Pancreas (tissue), 10 donors: ENCODE data around the gene SGCD. TPM values are rescaled to one million over a fixed set of nuclear protein-coding genes. Genes with fewer than 3 reads are reported as not detected.
"Not testable (repeated sequence)": the region's sequence is repeated elsewhere in the genome, so short reads cannot be mapped to it uniquely, and the experiment has no call there.

ENCODE experiments used
- ATAC-seq, 4 donors: fragments of 200-7000 bp; cut with Tn5 transposase; one replicate each; pipeline versions ENCODE4 v1.8.0 to v1.9.1; 2020; ENCODE audit warnings: mild to moderate bottlenecking in 4 of 4, moderate library complexity in 4 of 4
- DNase-seq, 6 donors: peaks; one replicate each; pipeline ENCODE4 v3.0.0-alpha.2; 2020
- FAIRE-seq: peaks from 2 replicates; lab custom pipeline; 2012; peaks lifted over from hg19 to GRCh38; lab: Jason Lieb, UNC
- H3K27ac ChIP-seq, 4 donors: fragments of 200-600 bp; sonication (generic); 1 replicate in 3 of 4; 2 replicates in 1 of 4; pipeline versions ENCODE4 v1.5.0 to v1.8.0; 2020
- H3K27me3 ChIP-seq, 4 donors: fragments of 200-600 bp; one replicate each; pipeline ENCODE4 v1.8.0; 2021
- H3K36me3 ChIP-seq, 3 donors: fragments of 200-600 bp; sonication (generic) in 1 of 3; one replicate each; pipeline versions ENCODE4 v1.5.0 to v1.8.0; 2020 to 2021
- H3K4me1 ChIP-seq, 3 donors: fragments of 200-600 bp; one replicate each; pipeline ENCODE4 v1.8.0; 2021
- H3K4me3 ChIP-seq, 4 donors: fragments of 200-600 bp; sonication (generic) in 2 of 4; one replicate each; pipeline versions ENCODE4 v1.5.0 to v1.8.0; 2020 to 2021
- H3K9me3 ChIP-seq, 4 donors: fragments of 200-600 bp; one replicate each; pipeline ENCODE4 v1.8.0; 2021
- CTCF ChIP-seq, 4 donors: fragments of 200-600 bp; sonication (generic) in 3 of 4; IDR thresholded peaks; one replicate each; pipeline versions ENCODE4 v1.5.0 to v1.8.0; 2021; ENCODE audit warnings: antibody characterized with exemption in 4 of 4
- WGBS, 2 donors: extraction: QIAGEN DNeasy Blood & Tissue Kit; methylation state at CpG; one replicate each; pipeline ENCODE4 v1.1.7; 2013; 5-methylcytosine and 5-hydroxymethylcytosine counted together
- intact Hi-C, 3 donors: fragments of 100-400 bp; cut with DNase I; formaldehyde crosslinking; loops; one replicate each; pipeline versions ENCODE4 v1.11.1 to v1.14.2; 2022
- polyA plus RNA-seq, 2 donors: library from polyadenylated mRNA; stranded (reverse); fragments of 200-250 nt; gene quantifications; one replicate each; pipeline ENCODE4 v1.2.3, GENCODE V29; 2013
- total RNA-seq, 6 donors: library from RNA; stranded (reverse); fragmentation: NEBNext Ultra II Directional in 4 of 6; extraction: Animal tissue kit (Norgen Biotek cat#: 25700) in 4 of 6; gene quantifications; one replicate each; pipeline versions ENCODE4 v1.2.1 to v1.2.4, GENCODE V29; 2021 to 2023
- donor health status: healthy with polysubstance abuse.
- donor health status: DM: no; HTN: no; CAD: no; lungs with moderate emphysema.
- donor health status: DM: no; HTN: no; CAD: no.
- donor health status: control.
- donor health status: control.
- donor health status: Bipolar disorder and iron deficiency.
- donor health status: DM: yes; HTN: yes; CAD: no.
- donor health status: DM: no; HTN: no; CAD: no.
- donor health status: DM: no; HTN: no; CAD: no.
- donor health status: DM: yes; HTN: yes; CAD: no.

SGCD gene
- total and polyA plus RNA-seq, 8 donors, result 0.11 to 1.9 (median 0.35) TPM

- no peaks in the 10 kb centered on the region for H3K27me3 ChIP-seq
- DNase-seq, result no peak
- H3K27ac ChIP-seq, result no peak overlapping the region
- peaks cover 0 to under 1% (median 0%) of the 10 kb centered on the region in 4 donors for H3K9me3 ChIP-seq
- H3K4me1 ChIP-seq, result no peaks in the 10 kb centered on the region
- ATAC-seq, result no peak
- TF ChIP-seq CTCF (IDR thresholded peaks at IDR 0.05), result no peak
- no peaks in the 10 kb centered on the region for H3K36me3 ChIP-seq
- FAIRE-seq, result no peak
- WGBS, 2 donors, result 70 to 85% methylated on average over 3 of the region's 3 CpGs
- H3K4me3 ChIP-seq, result no peak overlapping the region
- intact Hi-C loops, result no loop called here
These were observed 270.3 kb downstream of the SGCD start for GRCh38 chr5:156597276-156597675.

DNA sequence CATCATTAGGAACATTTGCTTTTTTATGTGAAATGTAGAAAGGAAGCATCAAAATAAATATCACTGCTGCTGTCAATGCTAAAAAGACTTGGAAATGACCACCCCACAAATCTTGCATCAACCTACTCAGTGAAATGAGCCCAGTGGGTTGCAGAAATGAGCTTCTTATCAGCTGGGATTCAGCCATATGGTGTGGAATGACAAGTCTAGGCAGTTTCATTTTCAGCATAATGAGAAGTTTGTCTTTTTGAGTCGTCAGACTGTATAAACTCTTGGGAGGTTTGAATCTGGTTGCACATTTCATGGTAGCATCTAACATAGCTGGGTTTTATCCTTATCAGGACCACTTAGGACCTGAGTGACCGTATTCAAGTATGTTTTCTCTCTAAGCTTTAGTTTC lies 272.0 kb downstream of the SGCD start:
- no peak for FAIRE-seq
- Histone ChIP-seq H3K4me3 (no peak overlapping the region), H3K4me1 (no peaks in the 10 kb centered on the region), H3K36me3 (no peaks in the 10 kb centered on the region), H3K27me3 (no peaks in the 10 kb centered on the region), H3K27ac (no peak overlapping the region), H3K9me3 (peaks cover 0 to 2% (median 0%) of the 10 kb centered on the region in 4 donors)
- no peak for DNase-seq
- ATAC-seq, result no peak
- intact Hi-C loops, result no loop called here
- WGBS, 2 donors, result 33 to 52% methylated on average over 2 of the region's 2 CpGs
- TF ChIP-seq CTCF (IDR thresholded peaks at IDR 0.05), result no peak

DNA sequence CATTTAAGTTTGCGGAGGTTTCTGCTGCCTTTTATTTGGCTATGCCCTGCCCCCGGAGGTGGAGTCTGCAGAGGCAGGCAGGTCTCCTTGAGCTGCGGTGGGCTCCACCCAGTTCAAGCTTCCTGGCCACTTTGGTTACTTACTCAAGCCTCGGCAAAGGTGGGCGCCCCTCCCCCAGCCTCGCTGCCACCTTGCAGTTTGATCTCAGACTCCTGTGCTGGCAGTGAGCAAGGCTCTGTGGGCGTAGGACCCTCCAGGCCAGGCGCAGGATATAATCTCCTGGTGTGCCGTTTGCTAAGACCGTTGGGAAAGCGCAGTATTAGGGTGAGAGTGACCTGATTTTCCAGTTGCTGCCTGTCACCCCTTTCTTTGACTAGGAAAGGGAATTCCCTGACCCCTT lies 283.6 kb downstream of the SGCD start:
- FAIRE-seq, result not testable (repeated sequence)
- 76 to 87% methylated on average over 11 of the region's 11 CpGs for WGBS, 2 donors

DNA sequence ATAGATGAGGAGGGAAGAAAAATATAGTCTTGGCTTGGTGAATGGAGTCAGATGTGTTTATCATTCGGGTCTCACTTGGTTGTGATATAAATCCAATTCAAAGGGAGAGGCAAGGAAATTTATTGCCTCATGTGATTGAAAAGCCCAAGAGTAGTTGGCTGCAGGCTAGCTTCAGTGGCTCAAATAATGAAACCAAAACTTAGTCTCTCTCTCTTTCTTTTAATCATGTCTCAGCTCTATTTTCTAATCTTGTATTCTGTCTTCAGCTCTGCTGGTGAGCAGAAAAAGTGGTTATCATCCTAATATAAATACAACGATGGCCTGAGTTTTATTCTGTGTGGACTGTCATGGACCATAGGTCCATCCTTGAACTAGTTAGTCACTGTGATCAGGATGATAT lies 288.9 kb downstream of the SGCD start:
- WGBS, 2 donors, result 59 to 76% methylated on average over 2 of the region's 2 CpGs
- intact Hi-C loops, result no loop called here
- H3K9me3 ChIP-seq, result no peaks in the 10 kb centered on the region
- no peak overlapping the region for H3K27ac ChIP-seq
- FAIRE-seq (no peak), ATAC-seq (no peak), DNase-seq (no peak)
- no peaks in the 10 kb centered on the region for H3K36me3 ChIP-seq
- H3K27me3 ChIP-seq, result no peaks in the 10 kb centered on the region
- no peak overlapping the region for H3K4me3 ChIP-seq
- no peaks in the 10 kb centered on the region for H3K4me1 ChIP-seq
- no peak for TF ChIP-seq CTCF (IDR thresholded peaks at IDR 0.05)

More for the DNA sequence above, 283.6 kb downstream of the SGCD start:
- ATAC-seq, H3K9me3 ChIP-seq, DNase-seq, H3K4me3 ChIP-seq, H3K27ac ChIP-seq, intact Hi-C loops, H3K36me3 ChIP-seq, H3K27me3 ChIP-seq, H3K4me1 ChIP-seq: not testable (repeated sequence)

- TF ChIP-seq CTCF (IDR thresholded peaks at IDR 0.05), result no peak
- WGBS, 2 donors, result 41 to 58% methylated on average over 2 of the region's 2 CpGs
- no peaks in the 10 kb centered on the region for H3K4me1 ChIP-seq
- ATAC-seq (no peak), FAIRE-seq (no peak), DNase-seq (no peak)
- no peak overlapping the region for H3K4me3 ChIP-seq
- H3K27ac ChIP-seq, result no peak overlapping the region
- H3K27me3 ChIP-seq, result no peaks in the 10 kb centered on the region
- H3K36me3 ChIP-seq, result no peaks in the 10 kb centered on the region
- H3K9me3 ChIP-seq, result no peaks in the 10 kb centered on the region
- intact Hi-C loops, result no loop called here
These were observed 290.5 kb downstream of the SGCD start for GRCh38 chr5:156617426-156617825.
